Stimulated activated CD8-positive, alpha-beta memory T cell treated with anti-CD3 and anti-CD28 coated beads, Interleukin-4, amount 100 ng/mL, for 24 hours (primary cell): ENCODE results near the gene TMEM163.
"Not testable (repeated sequence)": the region's sequence is repeated elsewhere in the genome, so short reads cannot be mapped to it uniquely, and the experiment has no call there.

Experiments used
- DNase-seq: peaks from one replicate; pipeline ENCODE4 v3.0.0-alpha.2; 2020; ENCODE audit warnings: low read depth

The TMEM163 gene

DNA sequence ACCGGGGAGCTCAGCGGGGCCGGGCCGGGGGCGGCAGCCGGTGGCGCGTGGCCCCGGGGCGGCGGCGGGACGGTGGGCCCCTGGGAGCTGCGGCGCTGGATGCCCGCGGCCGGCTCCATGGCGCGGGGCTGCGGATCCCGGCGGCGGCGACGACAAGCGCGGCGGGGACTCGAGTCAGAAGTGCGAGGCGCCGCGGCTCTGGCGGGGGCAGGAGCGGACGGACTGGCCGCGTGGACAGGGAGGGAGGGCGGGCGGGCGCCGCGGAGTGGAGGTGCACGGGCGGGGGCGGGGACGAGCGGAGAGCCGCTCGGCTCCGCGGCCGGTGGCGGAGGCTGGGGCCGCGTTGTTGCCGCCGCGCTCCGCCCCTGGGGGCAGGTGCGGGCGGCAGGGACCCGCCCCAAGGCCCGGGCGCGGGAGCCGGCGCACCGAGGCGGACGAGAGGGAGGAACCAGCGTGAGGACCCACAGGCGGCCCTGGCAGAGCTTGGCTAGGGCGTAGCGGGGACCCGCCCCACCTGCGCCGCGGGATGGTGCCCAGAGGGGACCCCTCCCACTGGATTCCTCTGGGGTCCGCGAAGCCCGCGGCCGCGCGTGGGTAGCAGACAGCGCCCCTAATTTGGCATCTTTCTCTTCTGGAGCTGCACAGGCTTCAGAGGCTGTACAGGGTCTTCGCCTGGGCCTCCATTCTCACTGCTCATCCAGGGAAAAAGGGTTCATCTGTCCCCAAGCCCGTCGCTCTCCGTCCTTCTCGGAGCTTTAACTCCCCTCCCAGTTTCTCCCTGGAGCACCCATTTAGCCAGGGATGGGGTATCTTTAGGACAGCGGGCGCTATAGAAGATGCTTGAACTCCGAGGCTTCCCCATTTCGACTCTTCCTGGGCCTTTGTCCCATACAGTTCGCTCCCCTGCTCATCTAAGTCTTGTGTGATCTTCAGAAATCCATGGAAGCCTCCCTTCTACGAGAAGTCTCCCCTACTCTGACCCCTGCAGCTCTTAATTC, at the start of gene TMEM163:
Gene TMEM163, minus strand, starts transcription at position 184 of the 998 bp plus-strand sequence.
- peak; percentile 24 for DNase-seq

DNA sequence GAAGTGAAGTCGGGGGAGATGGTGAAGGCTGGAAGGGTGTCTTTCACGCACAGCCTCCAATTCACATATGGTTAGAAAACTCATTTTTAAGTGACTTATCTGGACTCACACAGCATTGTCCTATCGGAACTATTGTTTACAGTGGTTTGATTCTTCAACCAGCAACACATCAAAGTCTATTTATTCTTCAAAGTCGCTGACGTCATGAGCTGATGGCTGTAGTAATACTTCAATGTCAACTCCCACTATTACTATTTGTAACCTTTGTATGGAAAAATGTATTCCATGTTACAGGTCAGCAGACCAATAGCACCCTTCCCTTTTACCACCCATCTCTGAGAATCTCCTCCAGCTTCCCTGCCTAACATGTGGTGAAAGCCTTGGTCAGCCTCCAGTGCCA, 47.8 kb upstream of the TMEM163 start:
- DNase-seq, result no peak

DNA sequence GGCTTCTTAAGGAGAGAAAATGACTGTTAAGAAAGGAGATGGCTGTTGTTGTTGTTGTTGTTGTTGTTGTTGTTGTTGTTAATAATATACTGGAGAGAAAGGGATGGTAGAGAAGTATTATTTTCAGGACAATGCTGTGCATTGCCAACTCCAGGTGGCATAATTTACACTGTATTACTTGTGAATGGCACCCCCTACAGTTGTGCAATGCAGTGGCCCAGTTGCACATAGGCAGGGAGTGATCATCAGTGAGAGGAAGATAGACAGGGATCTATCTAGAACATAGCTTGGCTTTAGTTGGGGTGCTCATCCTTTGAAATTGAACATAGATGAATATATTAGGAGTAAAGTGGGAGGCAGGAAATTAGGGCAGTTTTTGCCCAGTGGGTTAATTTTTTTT, 47.2 kb upstream of the TMEM163 start:
- no peak for DNase-seq

DNA sequence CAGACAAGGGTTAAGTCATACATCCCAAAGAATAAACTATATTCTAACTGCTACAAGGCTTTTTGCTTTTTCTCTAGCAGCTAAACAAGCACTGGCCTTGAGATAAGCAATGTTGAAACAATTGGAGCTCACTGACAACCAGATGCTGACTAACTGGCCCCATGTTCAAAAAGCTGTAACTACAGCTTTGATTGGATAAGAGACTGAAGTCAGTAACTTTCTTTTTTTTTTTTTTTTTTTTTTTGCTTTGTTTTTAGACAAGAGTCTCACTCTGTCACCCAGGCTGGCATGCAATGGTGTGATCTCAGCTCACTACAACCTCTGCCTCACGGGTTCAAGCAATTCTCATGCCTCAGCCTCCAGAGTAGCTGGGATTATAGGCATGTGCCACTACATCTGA, 45.4 kb upstream of the TMEM163 start:
- DNase-seq, result no peak

DNA sequence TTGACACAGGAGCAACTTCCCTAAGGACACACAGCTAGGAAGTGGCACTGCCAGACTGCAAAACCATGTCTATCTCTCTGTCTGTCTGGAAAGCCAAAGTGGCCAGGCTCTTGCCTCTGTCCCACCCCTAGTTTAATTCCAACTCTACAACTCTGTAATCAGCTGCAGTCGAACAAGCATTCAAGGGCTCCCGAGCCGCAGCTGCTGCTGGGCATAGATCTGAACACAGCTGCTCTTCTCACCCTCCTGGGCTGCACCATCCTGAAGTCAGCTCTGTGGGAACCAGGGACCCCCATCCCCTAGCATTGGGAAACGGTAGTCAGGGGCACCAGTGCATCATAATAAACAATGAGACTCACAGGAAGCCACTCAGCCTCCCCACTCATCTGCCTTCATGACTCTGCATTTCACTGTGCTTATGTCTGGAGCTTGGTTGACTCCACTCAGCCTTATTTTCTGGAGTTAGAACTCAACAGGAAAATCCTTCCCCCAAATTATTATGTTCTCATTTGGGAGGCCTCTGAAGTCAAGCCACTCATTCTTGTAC, 44.4 kb upstream of the TMEM163 start:
- DNase-seq, result no peak

DNA sequence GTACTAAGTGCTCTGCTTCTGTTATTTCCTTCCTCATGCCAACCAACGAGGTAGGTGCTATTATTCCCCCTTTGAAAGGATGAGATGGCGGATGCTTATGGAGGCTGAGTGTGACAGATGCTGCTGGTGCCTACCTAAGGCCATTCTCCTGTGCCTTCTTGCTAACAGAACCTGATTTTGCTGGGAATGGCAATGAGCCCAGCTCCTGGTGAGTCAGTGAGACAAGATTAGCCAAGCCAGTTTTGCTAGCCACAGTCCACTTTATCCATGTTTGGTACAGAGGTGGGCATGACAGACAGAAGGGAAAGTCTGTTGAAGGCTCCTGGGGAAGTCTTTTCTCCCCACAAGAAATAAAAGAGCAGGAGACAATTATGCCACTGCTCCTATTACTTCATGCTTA, 43.7 kb upstream of the TMEM163 start:
- no peak for DNase-seq

DNA sequence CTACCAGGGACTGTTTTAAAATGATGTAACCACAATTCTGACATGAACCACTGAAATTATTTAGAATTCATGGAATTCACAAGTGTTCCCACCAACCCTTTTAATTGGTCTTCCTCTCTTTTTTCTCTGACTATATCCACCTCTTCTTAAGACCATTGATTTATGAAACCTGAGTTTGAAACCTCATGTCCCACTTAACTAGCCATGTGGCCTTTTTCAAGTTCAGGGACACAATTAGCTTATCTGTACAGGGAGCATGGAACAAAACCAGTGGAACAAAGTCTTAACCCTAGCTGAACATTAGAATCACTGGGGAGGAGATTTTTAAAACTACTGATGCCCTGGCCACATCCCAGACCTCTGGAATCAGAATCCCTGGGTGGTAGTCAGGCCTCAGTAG, 41.6 kb upstream of the TMEM163 start:
- no peak for DNase-seq

DNA sequence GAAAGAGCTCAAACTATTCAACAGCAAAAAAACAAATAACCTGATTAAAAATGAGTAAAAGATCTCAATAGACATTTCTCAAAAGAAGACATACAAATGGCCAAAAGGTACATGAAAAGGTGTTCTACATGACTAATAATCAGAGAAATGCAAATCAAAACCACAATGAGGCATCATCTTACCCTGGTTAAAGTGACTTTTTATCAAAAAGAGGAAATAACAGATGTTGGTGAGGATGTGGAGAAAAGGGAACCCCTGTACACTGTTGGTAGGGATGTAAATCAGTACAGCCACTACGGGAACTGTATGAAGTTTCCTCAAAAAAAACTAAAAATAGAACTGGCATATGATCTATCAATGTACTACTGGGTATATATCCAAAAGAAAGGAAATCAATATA, 39.8 kb upstream of the TMEM163 start:
- no peak for DNase-seq

DNA sequence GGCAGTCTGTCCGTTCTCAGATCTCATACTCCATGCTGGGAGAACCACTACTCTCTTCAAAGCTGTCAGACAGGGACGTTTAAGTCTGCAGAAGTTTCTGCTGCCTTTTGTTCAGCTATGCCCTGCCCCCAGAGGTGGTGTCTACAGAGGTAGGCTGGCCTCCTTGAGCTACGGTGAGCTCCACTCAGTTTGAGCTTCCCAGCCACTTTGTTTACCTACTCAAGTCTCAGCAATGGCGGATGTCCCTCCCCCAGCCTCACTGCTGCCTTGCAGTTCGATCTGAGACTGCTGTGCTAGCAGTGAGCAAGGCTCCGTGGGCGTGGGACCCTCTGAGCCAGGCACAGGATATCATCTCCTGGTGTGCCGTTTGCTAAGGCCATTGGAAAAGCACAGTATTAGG, 33.2 kb upstream of the TMEM163 start:
- DNase-seq, result not testable (repeated sequence)

DNA sequence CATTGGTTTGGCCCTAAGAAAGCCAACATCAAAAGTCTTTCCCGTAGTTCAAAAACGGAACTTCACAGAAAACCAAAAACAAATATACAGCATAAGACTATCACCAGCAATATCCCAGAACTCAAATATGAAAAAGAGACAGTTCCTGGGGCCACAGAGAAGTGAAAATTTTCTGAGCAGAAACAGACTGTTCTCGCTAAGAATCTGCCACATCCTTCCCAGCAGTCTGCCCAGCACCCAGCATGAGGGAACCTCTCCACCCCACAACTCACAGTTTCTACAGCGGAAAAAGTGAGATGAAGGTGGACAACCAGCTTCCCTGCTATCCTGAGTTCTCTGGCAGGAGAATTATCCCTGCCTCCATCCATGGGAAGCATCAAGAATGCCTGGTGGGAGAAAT, 26.7 kb upstream of the TMEM163 start:
- no peak for DNase-seq

DNA sequence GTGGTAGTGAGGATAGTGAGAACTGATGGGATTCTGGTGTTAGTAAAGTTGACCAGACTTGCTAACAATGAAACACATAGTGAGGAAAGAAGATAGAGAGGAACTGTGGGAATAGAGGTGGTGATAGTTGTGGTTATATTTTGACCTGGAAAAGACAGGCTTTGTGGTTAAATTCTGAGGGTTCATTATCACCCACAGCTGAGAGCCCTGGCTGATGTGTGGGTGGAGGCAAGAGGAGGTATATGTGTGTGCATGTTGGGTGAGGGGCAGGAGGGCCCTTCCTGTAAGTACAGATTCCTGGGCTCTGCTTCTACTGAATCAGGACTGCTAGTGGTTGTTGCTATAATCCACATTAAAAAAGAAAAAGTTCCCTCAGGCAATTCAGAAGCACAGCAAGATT, 26.2 kb upstream of the TMEM163 start:
- DNase-seq, result no peak

DNA sequence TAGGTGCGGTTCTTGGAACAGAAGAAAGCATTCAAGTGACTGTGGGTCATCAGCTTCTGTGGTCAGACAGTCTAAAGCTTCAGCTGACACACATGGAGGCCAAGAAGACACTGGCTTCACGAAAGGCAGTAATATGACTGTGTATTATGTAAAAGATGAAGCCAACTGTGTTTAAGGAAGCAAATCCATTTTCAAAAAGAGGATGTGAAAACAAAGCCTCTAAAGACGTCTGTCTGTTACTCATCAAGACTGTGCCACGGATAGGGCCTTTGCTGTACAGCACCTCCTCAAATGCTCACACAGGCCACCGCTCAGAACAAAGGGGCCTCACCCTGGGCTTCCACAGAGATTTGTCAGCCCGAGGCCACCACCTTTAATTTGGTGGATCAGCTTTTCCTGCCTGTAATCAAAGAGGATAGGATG, 21.1 kb upstream of the TMEM163 start:
- no peak for DNase-seq

DNA sequence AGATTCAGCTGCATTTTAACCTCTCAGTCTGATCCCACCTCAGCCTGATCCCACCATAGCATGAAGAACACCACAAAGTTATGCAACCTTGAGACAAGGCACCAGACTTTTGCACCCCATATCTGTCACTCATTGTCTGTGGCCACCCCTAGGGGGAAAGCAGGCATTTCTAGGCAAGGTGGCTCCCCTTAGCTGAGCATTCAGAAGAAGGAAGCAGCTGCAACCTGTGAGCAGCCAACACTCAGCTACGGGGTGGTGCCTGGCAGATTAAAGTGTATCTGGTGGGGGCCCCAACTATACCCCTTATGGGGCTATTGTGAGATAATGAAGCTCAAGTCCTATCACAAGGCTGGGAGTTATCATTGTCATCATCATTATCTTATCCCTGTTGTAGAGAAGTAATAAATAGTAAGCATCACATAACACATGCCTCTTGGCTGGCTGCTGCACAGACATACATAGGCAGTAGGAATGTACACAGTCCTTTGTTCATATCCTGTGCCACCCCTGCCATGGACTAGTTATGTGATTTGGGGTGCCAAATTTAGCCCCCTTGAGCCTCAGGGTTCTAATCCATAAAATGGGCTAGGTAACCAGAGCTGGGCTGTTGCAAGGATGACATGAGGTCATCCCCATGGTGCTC, 20.6 kb upstream of the TMEM163 start:
- no peak for DNase-seq

DNA sequence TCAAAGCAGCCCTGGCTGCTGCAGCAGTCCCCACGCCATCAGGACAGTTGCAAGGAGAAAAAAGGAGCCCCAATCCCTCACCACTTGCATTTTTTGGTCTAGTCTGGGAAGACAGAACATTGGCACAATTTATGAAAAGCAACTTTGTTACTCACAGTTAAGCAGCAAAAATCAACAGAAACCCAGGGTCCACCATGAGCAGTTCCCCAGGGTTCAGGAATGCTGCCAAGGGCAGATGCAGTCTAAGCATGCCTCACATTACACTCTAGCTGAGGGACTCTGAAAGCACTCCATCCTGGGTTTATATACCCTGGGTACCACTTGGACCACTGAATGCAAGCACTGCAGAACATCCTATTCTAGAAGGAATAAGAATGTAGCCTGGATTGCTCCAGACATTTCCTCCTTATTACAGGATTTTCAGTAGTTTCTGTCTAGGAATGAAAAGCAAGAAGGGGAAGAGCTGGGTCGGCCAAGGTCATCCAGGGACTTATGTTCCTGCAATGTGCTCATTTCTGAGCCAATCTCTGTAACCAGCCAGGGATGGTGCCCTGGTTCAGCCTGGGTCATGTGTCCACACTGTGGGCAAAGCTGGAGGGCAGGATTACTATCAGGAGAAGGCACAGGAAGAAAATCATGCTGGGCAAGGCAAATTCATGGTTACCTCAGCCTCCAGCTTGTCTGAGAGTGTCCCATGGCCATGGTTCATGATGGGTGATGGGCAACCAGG, 19.5 kb upstream of the TMEM163 start:
- no peak for DNase-seq

DNA sequence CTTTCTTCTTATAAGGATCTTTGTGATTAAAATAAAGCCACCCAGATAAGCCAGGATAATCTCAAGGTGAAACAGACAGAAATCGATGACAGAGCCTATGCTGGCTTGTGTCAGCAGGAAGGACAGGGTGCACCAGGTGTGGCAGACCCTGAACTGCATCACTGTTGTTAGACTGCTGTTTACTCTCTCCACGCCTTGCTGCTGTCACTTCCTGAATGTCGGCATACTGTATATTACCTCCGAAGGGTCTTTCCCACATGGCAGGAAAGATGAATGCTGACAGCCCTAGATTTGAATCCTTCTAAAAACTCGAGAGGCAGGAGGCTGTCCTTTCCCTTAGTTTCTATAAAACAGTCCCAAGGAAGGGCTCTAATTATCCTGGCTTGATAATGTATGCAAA, 18.9 kb upstream of the TMEM163 start:
- DNase-seq, result no peak

DNA sequence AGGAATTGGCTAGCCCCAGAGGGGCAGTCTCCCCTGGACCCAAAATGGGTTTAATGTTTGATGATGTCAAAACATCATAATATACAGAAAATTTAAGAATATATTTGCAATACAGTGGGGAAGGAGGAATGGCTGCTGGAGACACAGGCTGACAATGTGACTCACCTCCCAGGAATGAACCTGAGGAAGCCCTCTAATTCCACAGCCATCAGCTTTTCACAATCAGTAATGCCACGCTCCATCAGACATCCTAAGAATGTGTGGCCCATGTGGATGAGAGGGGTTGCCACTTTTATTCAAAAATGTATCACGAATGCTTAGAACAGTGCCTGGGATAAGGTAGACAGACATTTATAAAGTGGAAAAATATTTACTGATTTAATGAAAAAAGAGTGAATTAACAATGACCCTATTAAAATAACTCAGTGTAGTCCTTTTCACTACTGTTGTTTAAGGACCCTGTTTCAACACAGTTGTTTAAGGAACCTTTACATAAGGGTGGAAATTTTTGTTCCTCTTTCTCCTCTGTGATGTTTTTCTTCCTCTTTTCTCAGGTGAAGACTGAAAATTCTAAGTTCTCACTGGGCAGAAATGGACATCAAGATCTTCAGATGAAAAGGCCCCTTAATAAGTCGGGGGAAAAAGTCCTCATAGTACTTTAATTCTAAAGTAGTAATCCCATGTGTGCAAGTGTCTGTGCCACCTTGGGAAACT, 17.5 kb upstream of the TMEM163 start:
- no peak for DNase-seq

DNA sequence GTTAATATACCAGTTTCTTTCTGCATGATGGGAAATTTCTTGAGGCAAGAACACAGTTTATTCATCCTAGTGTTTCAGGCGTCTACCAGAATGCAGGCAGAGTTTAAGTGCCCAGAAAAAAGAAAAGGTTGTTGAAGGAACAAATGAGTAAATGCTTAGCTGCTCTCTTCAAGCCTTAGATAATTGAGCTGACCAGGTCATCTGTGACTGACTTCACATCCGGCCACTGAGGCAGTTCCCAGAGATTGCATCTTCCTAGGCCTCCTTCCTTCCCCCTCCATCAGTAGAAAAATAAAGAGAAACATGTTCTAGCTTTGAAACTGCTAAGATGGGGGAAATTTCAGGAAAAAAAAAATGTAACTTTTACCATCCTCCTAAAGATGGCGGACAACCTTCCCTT, 9.4 kb upstream of the TMEM163 start:
- no peak for DNase-seq

DNA sequence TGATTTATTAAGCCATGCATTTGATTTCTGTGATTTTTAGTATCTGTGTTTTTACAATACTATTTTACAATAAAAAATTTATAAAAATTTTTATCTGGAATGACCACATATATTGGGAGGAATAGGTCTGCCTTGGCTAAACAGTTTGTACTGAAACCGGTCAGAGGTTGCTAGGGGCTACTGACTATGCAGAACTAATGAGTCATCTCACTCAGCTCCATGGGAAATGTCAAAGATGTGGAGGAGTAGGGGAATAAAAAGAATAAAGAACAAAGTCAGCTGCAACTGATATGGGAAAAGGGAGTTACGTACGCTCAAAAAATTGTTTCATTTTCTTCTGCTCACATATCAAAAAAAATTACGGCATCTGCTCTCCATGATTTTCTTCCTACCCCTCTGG, 8.6 kb upstream of the TMEM163 start:
- DNase-seq, result no peak

DNA sequence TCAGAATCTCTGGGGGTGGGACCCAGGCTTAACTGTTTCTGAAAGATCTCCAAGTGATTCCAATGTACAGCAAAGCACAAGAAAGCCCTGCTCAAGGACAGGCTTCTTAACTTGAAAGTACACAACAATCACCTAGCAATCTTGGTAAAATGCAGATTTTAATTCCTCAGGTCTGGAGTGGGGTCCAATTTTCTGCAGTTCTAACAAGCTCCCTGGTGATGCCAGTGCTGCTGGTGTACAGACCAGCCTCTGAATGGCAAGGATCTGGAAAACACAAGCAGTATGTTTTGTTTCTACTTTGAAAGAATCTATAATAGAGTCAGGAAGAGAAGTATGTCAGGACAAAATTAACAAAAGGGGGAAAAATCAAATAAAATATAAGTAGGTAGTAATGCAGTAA, 7.8 kb upstream of the TMEM163 start:
- DNase-seq, result no peak

DNA sequence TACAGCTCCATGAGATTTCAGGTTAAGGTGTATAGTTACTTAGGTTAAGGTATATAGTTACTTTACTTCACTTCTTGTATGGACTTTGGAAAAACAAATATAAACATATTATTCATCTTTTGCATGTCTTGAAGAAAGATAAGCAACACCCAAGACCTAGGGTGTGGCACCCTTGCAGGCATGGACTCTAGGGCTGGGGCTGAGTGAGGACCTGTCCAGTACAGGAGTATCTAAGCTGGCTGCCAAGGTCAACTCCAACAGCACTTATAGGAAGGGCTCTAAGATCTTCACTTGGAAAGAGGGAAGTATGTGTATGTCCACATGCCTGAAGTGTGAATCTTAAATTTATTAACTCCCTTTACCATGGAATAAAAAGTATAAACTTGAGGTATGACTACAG, 7.1 kb upstream of the TMEM163 start:
- no peak for DNase-seq

DNA sequence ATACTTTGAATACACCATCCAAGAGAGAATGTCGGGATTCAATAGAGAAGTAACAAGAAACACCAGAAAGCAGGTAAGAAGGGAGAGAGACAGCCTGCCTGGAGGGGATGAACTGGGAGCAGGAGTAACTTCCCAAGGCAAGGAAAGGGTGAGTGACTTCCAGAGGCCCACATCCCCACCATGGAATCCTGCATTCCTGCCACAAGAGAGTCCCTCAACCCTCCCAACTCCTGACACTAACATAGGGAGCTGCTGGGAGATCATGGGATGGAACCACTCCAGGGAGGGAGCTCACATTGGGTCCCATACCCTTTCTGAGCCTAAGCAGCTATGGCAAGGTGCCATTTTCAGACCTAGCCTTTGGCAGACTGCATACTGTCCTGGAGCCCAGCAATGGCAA, 5.5 kb upstream of the TMEM163 start:
- no peak for DNase-seq

DNA sequence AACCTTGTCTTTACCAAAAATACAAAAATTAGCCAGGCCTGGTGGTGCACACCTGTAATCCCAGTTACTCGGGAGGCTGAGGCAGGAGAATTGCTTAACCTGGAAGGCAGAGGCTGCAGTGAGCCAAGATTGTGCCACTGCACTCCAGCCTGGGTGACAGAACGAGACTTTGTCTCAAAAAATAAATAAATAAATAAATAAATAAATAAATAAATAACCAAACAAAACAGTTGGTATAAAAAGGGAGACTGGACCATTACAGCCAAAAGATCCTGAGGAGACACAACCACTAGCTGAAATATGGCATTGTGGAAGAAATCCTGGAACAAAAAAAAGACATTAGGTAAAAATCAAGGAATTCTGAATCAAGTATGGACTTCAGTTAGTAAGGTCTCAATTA, 4.9 kb upstream of the TMEM163 start:
- DNase-seq, result not testable (repeated sequence)
